Motor neuron (in vitro differentiated cells): Measurements from ENCODE around the gene SLCO1C1. TPM values are rescaled to one million over a fixed set of nuclear protein-coding genes. Genes with fewer than 3 reads are reported as not detected.
A peak's percentile ranks its signal among the peaks of the same experiment; 100 is the strongest.

ENCODE experiments used
- ATAC-seq, 8 experiments: fragments of 200-7000 bp; cut with Tn5 transposase; replicated peaks in 6 of 8; 2 replicates each; pipeline ENCODE4 v1.8.0; 2021; ENCODE audit warnings: mild to moderate bottlenecking in 8 of 8, moderate library complexity in 8 of 8
- H3K27ac ChIP-seq, 2 donors: fragments of 250-450 bp; sonication (Bioruptor Pico); 2 replicates each; pipeline ENCODE4 v1.9.0; 2021; ENCODE audit warnings: antibody characterized with exemption in 2 of 2, mild to moderate bottlenecking in 2 of 2, moderate library complexity in 1 of 2
- H3K4me1 ChIP-seq, 2 donors: fragments of 250-450 bp; sonication (Bioruptor Pico); replicated peaks in 1 of 2; 2 replicates each; pipeline ENCODE4 v1.6.1; 2021; ENCODE audit warnings: antibody characterized with exemption in 2 of 2, mild to moderate bottlenecking in 2 of 2, moderate library complexity in 1 of 2
- H3K4me3 ChIP-seq, 5 donors: fragments of 250-450 bp; sonication (Bioruptor Pico); 2 replicates each; pipeline ENCODE4 v1.9.0; 2021; ENCODE audit warnings: antibody characterized with exemption in 5 of 5, mild to moderate bottlenecking in 5 of 5, moderate library complexity in 4 of 5
- WGBS, 10 experiments: fragments of 450-650 bp; shearing (Covaris generic); methylation state at CpG; one replicate each; pipeline ENCODE4 v1.0.0; 2022; 5-methylcytosine and 5-hydroxymethylcytosine counted together
- in situ Hi-C, 9 experiments: fragments of 400-800 bp; cut with MboI; loops; one replicate each; pipeline ENCODE4 v1.15.0; 2021; ENCODE audit warnings: low sequenced_read_pairs in 9 of 9, low pct_unique_long_range_greater_than_20kb in 2 of 9; ENCODE audit not compliant: unreplicated experiment in 9 of 9
- total RNA-seq, 8 experiments: library from RNA; unstranded; fragments of 300-600 nt; gene quantifications; 2 replicates each; pipeline versions ENCODE4 v1.2.3 to v1.2.4, GENCODE V29; 2022

The SLCO1C1 gene
- 1 to 10 TPM in 1 of 8 experiments, under 1 TPM in 3, not detected in 4; 0.11 to 2.1 (median 0.75) TPM for total RNA-seq

DNA sequence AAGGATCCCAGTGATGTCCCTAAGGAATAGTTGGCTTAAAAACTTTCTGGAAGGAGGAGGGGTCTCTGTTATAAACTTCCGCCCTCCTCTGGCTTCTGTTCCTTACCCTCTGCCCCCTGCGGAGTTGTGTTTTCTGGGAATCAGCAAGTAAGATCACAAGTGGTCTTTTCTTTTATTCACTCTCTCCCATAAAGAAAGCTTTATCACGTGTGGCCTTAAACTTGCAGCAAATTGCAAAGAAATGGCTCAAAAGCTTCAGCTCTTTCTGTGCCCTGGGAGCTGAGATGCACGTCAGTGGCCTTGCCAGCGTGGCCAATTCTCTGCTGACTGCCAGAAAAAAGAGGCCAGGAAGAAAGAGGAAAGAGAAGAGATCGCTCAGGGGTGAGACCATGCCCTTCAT, at the start of gene SLCO1C1:
Gene SLCO1C1 (plus strand): TSS at position 101 of the 400 bp plus-strand sequence. CDS start 4,245 bp downstream, outside the sequence.
- WGBS, 10 experiments: 0 to 62% (median 38%) methylated on average over 1 to 5 of the region's 6 CpGs; no CpG with 5 or more reads in 2 of the 10 experiments
- H3K4me1 ChIP-seq: no peaks in the 10 kb centered on the region
- H3K4me3 ChIP-seq: no peak within 1 kb of the TSS
- H3K27ac ChIP-seq: no peak within 1 kb of the TSS
- in situ Hi-C loops: no loop called here
- ATAC-seq: peak in 2 of 8 experiments; percentile 29 to 31

DNA sequence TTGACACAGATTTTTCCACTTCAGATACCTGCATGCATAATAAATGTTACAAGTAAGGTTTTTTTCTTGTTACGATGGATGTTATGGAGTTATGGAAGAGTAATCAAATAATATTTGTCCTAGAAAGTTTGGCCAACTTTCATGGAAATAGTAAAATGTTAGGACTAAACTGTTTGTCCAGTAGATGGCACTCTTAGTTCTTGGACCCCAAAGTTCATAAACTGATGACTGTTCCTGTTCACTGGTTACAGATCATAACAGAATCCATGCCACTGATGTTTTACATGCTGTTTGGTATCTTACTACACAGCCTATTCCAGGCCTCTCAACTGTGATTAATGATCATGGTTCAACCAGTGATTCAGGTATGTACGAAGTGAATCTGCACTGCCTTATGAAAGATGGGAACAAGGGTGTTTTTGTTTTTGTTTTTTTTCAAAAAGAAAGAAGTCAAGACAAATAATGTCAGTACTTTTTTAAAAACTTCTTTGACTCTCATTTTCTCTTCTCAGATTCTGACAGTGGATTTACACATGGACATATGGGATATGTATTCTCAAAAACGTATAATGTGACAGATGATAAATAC, 48.8 kb upstream of the SLCO1C1 start:
- in situ Hi-C loops: loop anchor here in 1 of 9 experiments (25.0 kb wide), 1 partner anchor 516 kb away; no protein-coding TSS in a partner anchor
- ATAC-seq: peak; percentile 52 to 73 (median 58)
- 0 to 86% (median 58%) methylated on average over 1 to 3 of the region's 3 CpGs for WGBS, 10 experiments

GRCh38 chr12:20653871-20654270, 41.3 kb upstream of the SLCO1C1 start:
- WGBS, 10 experiments: 35 to 100% (median 88%) methylated on average over 1 to 2 of the region's 2 CpGs; no CpG with 5 or more reads in 1 of the 10 experiments
- no peak overlapping the region for H3K27ac ChIP-seq
- H3K4me3 ChIP-seq: no peak overlapping the region
- no peak for ATAC-seq
- in situ Hi-C loops: no loop called here
- H3K4me1 ChIP-seq: no peaks in the 10 kb centered on the region

More for the DNA sequence above, 48.8 kb upstream of the SLCO1C1 start:
- no peaks in the 10 kb centered on the region for H3K4me1 ChIP-seq
- H3K27ac ChIP-seq: no peak overlapping the region
- H3K4me3 ChIP-seq: no peak overlapping the region

- 0 to 60% (median 20%) methylated on average over 1 of the region's 1 CpG; no CpG with 5 or more reads in 2 of the 10 experiments for WGBS, 10 experiments
- no peak overlapping the region for H3K4me3 ChIP-seq
- in situ Hi-C loops: no loop called here
- ATAC-seq: no peak
- no peaks in the 10 kb centered on the region for H3K4me1 ChIP-seq
- H3K27ac ChIP-seq: no peak overlapping the region
Measured at GRCh38 chr12:20656600-20656999, 38.5 kb upstream of the SLCO1C1 start.

- Histone ChIP-seq H3K4me1 (no peaks in the 10 kb centered on the region), H3K4me3 (no peak overlapping the region), H3K27ac (no peak overlapping the region)
- ATAC-seq: no peak
- in situ Hi-C loops: no loop called here
- WGBS, 10 experiments: 4 to 90% (median 67%) methylated on average over 2 of the region's 2 CpGs; no CpG with 5 or more reads in 3 of the 10 experiments
Measured at GRCh38 chr12:20657496-20657895, 37.6 kb upstream of the SLCO1C1 start.

DNA sequence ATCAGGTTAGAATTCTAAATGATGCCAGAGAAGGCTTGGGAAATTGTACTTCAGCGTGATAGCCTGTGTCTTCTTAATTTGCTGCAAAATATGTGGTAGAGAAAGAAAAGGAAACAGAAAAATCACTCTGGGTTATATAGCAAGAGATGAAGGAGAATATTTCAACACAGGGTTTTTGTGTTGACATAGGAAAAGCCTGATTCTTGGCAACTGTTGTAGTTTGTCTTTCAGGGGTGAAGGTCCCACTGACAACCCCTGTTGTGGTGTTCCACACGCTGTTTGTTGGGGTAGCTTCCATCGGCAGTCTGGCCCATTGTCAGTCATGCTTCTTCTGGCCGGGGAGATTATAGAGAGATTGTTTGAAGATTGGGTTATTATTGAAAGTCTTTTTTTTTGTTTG, 13.8 kb upstream of the SLCO1C1 start:
- H3K27ac ChIP-seq: no peak overlapping the region
- H3K4me1 ChIP-seq: no peaks in the 10 kb centered on the region
- in situ Hi-C loops: no loop called here
- no peak for ATAC-seq
- H3K4me3 ChIP-seq: no peak overlapping the region
- 35 to 91% (median 89%) methylated on average over 2 to 4 of the region's 4 CpGs for WGBS, 10 experiments

- 7 to 93% (median 80%) methylated on average over 3 to 7 of the region's 7 CpGs for WGBS, 10 experiments
- Histone ChIP-seq H3K27ac (no peak overlapping the region), H3K4me3 (no peak overlapping the region), H3K4me1 (no peaks in the 10 kb centered on the region)
- in situ Hi-C loops: no loop called here
- ATAC-seq: peak in 1 of 8 experiments; percentile 45
Measured at GRCh38 chr12:20696181-20696905, 1.2 kb downstream of the SLCO1C1 start.

DNA sequence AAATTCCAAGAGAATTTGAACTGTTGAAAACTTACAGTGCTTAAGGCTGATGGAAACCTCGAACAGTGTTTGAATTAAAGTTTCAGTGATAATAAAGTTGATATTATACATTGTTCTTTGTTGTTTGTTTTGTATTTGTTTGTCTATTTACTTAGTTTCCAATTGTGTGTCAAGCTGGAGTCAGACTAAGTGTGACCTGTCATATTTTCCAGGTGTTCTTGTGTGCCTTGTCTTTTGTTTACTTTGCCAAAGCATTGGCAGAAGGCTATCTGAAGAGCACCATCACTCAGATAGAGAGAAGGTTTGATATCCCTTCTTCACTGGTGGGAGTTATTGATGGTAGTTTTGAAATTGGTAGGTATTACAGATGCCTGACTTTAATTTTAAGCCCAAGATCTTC, 6.0 kb downstream of the SLCO1C1 start:
- ATAC-seq: no peak
- in situ Hi-C loops: no loop called here
- WGBS, 10 experiments: 0 to 100% (median 80%) methylated on average over 1 of the region's 1 CpG; no CpG with 5 or more reads in 3 of the 10 experiments
- no peak overlapping the region for H3K27ac ChIP-seq
- no peak overlapping the region for H3K4me3 ChIP-seq
- no peaks in the 10 kb centered on the region for H3K4me1 ChIP-seq

DNA sequence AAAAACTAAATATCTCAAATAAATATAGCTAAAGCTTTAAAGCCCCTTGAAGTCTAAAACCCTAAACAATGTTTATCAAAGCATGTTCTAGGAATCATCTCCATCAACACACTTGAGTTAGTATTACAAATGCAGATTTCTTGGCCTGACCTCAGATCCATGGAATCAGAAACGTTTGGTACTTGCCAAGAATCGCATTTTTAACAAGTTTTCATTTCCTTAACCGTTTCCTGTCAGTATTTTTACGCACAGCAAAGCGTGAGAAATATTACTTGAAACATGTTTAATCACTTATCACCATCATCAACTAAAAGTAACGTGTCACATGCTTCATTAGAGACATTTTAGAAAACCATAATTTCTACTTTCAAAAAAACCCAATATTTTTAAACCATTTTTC, 9.7 kb downstream of the SLCO1C1 start:
- no peaks in the 10 kb centered on the region for H3K4me1 ChIP-seq
- no peak overlapping the region for H3K4me3 ChIP-seq
- no peak for ATAC-seq
- no peak overlapping the region for H3K27ac ChIP-seq
- in situ Hi-C loops: no loop called here
- 0 to 76% (median 64%) methylated on average over 5 to 6 of the region's 6 CpGs for WGBS, 10 experiments

GRCh38 chr12:20711846-20712245, 16.7 kb downstream of the SLCO1C1 start:
- Histone ChIP-seq H3K4me1 (no peaks in the 10 kb centered on the region), H3K4me3 (no peak overlapping the region), H3K27ac (no peak overlapping the region)
- 0 to 100% (median 86%) methylated on average over 1 to 3 of the region's 3 CpGs; no CpG with 5 or more reads in 1 of the 10 experiments for WGBS, 10 experiments
- in situ Hi-C loops: no loop called here
- no peak for ATAC-seq

- in situ Hi-C loops: no loop called here
- ATAC-seq: no peak
- Histone ChIP-seq H3K4me3 (no peak overlapping the region), H3K4me1 (no peaks in the 10 kb centered on the region), H3K27ac (no peak overlapping the region)
- 0 to 83% (median 34%) methylated on average over 1 to 2 of the region's 2 CpGs; no CpG with 5 or more reads in 4 of the 10 experiments for WGBS, 10 experiments
Measured at GRCh38 chr12:20716037-20716436, 20.9 kb downstream of the SLCO1C1 start.

GRCh38 chr12:20716985-20717384, 21.9 kb downstream of the SLCO1C1 start:
- Histone ChIP-seq H3K4me1 (no peaks in the 10 kb centered on the region), H3K27ac (no peak overlapping the region), H3K4me3 (no peak overlapping the region)
- no peak for ATAC-seq
- WGBS, 10 experiments: 0 to 100% (median 68%) methylated on average over 1 of the region's 1 CpG; no CpG with 5 or more reads in 2 of the 10 experiments
- in situ Hi-C loops: no loop called here

- Histone ChIP-seq H3K27ac (no peak overlapping the region), H3K4me1 (no peaks in the 10 kb centered on the region), H3K4me3 (no peak overlapping the region)
- in situ Hi-C loops: no loop called here
- WGBS, 10 experiments: 6 to 96% (median 70%) methylated on average over 2 to 4 of the region's 4 CpGs; no CpG with 5 or more reads in 1 of the 10 experiments
- ATAC-seq: no peak
Measured at GRCh38 chr12:20718294-20718693, 23.2 kb downstream of the SLCO1C1 start.
